Measurements from ENCODE around the gene APPL2. TPM values are rescaled to one million over a fixed set of nuclear protein-coding genes. Genes with fewer than 3 reads are reported as not detected.

APPL2 gene
- total RNA-seq: 28.9 TPM

GRCh38 chr12:105235732-105236476, at the start of gene APPL2:
Gene APPL2, minus strand, starts transcription at chr12:105236174. Its CDS starts 162 bp downstream, at chr12:105236012.
- FAIRE-seq (no peak), DNase-seq (ENCODE audit: low spot score in 2 of 2) (peak; percentile 94)

GRCh38 chr12:105285378-105285777, 49.4 kb upstream of the APPL2 start:
- FAIRE-seq: no peak

GRCh38 chr12:105281694-105282049, 45.7 kb upstream of the APPL2 start:
- FAIRE-seq: no peak
- no peak for DNase-seq (ENCODE audit: low spot score in 2 of 2)

More at GRCh38 chr12:105285378-105285777, 49.4 kb upstream of the APPL2 start:
- DNase-seq (ENCODE audit: low spot score in 2 of 2): no peak

- no peak for DNase-seq (ENCODE audit: low spot score in 2 of 2)
- FAIRE-seq: no peak
Observed at GRCh38 chr12:105280966-105281693, 45.2 kb upstream of the APPL2 start.

- FAIRE-seq (no peak), DNase-seq (ENCODE audit: low spot score in 2 of 2) (no peak)
Observed at GRCh38 chr12:105279460-105280056, 43.6 kb upstream of the APPL2 start.

- DNase-seq (ENCODE audit: low spot score in 2 of 2) (no peak), FAIRE-seq (no peak)
Observed at GRCh38 chr12:105278043-105278697, 42.2 kb upstream of the APPL2 start.

- DNase-seq (ENCODE audit: low spot score in 2 of 2) (no peak), FAIRE-seq (no peak)
Observed at GRCh38 chr12:105275997-105276733, 40.2 kb upstream of the APPL2 start.

- FAIRE-seq: no peak
- no peak for DNase-seq (ENCODE audit: low spot score in 2 of 2)
Observed at GRCh38 chr12:105274571-105274970, 38.6 kb upstream of the APPL2 start.

- no peak for FAIRE-seq
Observed at GRCh38 chr12:105273601-105274000, 37.6 kb upstream of the APPL2 start.

GRCh38 chr12:105272814-105273416, 36.9 kb upstream of the APPL2 start:
- DNase-seq (ENCODE audit: low spot score in 2 of 2) (no peak), FAIRE-seq (no peak)

More at GRCh38 chr12:105273601-105274000, 37.6 kb upstream of the APPL2 start:
- no peak for DNase-seq (ENCODE audit: low spot score in 2 of 2)

GRCh38 chr12:105272152-105272551, 36.2 kb upstream of the APPL2 start:
- no peak for DNase-seq (ENCODE audit: low spot score in 2 of 2)
- no peak for FAIRE-seq

- no peak for FAIRE-seq
- DNase-seq (ENCODE audit: low spot score in 2 of 2): no peak
Observed at GRCh38 chr12:105271364-105271763, 35.4 kb upstream of the APPL2 start.

- no peak for DNase-seq (ENCODE audit: low spot score in 2 of 2)
- no peak for FAIRE-seq
Observed at GRCh38 chr12:105270671-105271255, 34.8 kb upstream of the APPL2 start.

GRCh38 chr12:105267711-105268110, 31.7 kb upstream of the APPL2 start:
- DNase-seq (ENCODE audit: low spot score in 2 of 2) (no peak), FAIRE-seq (no peak)

- FAIRE-seq: no peak
Observed at GRCh38 chr12:105264771-105265170, 28.8 kb upstream of the APPL2 start.

GRCh38 chr12:105262461-105263184, 26.6 kb upstream of the APPL2 start:
- FAIRE-seq (no peak), DNase-seq (ENCODE audit: low spot score in 2 of 2) (no peak)

More at GRCh38 chr12:105264771-105265170, 28.8 kb upstream of the APPL2 start:
- DNase-seq (ENCODE audit: low spot score in 2 of 2): no peak

GRCh38 chr12:105261010-105261409, 25.0 kb upstream of the APPL2 start:
- no peak for DNase-seq (ENCODE audit: low spot score in 2 of 2)
- no peak for FAIRE-seq

GRCh38 chr12:105259226-105259625, 23.3 kb upstream of the APPL2 start:
- DNase-seq (ENCODE audit: low spot score in 2 of 2) (no peak), FAIRE-seq (no peak)

GRCh38 chr12:105257321-105257728, 21.4 kb upstream of the APPL2 start:
- DNase-seq (ENCODE audit: low spot score in 2 of 2): no peak
- FAIRE-seq: no peak
